ENCODE results near the gene LIMS2. TPM values are rescaled to one million over a fixed set of nuclear protein-coding genes. Genes with fewer than 3 reads are reported as not detected.

LIMS2 gene
- total RNA-seq, 1 donor, result 28.9 TPM

DNA sequence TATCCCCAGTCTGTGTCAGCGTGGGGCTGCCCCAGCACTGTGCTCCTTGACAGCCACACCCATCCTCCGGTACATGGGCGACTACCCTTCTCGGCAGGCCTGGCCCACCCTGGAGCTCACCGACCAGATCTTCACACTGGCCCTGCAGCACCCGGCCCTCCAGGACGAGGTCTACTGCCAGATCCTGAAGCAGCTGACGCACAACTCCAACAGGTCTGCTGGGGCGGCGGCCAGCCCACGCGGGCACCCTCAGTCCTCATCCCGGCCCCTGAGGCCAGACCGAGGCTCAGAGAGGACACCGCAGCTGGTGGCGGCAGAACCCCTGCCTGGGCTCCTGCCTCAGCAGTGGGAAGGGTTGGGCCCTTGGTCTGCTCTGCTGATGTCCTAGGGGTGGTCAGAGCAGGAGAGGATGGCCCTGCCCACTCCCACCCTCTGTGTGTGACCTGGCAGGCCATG, 43.8 kb downstream of the LIMS2 start:
- TF ChIP-seq, protein P1, sequence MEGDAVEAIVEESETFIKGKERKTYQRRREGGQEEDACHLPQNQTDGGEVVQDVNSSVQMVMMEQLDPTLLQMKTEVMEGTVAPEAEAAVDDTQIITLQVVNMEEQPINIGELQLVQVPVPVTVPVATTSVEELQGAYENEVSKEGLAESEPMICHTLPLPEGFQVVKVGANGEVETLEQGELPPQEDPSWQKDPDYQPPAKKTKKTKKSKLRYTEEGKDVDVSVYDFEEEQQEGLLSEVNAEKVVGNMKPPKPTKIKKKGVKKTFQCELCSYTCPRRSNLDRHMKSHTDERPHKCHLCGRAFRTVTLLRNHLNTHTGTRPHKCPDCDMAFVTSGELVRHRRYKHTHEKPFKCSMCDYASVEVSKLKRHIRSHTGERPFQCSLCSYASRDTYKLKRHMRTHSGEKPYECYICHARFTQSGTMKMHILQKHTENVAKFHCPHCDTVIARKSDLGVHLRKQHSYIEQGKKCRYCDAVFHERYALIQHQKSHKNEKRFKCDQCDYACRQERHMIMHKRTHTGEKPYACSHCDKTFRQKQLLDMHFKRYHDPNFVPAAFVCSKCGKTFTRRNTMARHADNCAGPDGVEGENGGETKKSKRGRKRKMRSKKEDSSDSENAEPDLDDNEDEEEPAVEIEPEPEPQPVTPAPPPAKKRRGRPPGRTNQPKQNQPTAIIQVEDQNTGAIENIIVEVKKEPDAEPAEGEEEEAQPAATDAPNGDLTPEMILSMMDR (IDR thresholded peaks at IDR 0.05; ENCODE audit: insufficient read depth, low read depth, low read length), result no peak
- H3K4me3 ChIP-seq (ENCODE audit: low read depth, low read length), result no peak overlapping the region
- DNase-seq (ENCODE audit: low read depth), result no peak

DNA sequence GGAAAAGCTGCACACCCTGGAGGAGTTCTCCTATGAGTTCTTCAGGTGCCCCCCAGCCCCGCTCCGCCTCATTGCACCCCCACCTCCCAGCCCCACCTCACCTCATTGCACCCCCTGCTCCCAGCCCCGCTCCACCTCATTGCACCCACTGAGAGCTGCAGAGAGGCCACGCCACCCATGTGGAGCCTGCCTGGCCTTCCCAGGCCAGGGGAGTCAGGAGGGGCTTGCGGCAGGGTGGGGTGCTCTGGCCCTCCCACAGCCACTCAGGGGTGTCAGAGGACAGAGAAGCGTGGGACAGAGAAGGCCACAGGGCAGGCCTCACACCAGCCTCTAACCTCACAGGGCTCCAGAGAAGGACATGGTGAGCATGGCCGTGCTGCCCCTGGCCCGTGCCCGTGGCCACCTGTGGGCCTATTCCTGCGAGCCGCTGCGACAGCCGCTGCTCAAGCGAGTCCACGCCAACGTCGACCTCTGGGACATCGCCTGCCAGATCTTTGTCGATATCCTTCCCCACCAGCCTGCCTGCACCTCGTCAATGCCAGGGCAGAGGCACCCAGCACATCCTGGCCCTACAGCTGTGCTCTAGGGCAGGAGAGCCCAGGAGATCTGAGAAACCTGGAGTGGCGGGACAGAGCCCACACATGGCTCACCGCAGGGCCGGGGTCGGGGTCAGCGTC, 44.3 kb downstream of the LIMS2 start:
- no peak for DNase-seq (ENCODE audit: low read depth)
- TF ChIP-seq, protein P1 (IDR thresholded peaks at IDR 0.05; ENCODE audit: insufficient read depth, low read depth, low read length), result no peak
- H3K4me3 ChIP-seq (ENCODE audit: low read depth, low read length), result no peak overlapping the region

DNA sequence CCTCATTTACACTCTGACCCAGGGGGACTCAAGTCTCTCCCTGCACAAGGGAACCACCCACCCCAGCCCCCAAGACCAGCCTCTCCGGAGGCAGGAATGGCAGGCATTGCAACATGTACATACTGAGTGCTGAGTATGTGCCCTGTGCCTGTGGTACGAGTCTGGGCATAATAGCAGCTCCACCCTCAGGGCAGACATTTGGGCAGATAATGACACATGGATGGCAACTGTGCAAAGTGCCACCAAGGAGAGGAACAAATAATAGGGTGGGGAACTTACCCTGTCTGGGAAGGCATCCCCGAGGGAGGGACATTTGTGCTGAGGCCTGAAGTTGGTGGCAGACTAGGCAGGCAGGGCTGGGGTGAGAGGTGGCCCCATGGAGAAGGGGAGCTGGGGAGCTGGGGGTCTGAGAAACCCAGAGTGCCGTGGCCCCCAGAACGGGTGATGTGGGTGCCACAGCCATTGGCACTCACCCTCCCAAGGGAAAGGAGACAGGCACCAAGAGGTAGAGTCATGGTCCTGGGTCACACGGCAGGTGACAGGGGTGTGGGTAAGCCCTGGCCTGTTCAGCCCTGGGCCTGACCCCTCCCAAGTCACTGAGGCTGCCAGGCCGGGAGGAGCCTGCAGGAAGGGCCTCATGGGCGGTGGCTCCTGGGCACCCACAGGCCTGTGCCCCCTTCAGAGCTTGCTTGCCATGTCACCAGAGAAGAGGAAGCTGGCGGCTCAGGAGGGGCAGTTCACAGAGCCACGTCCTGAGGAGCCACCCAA, 45.0 kb downstream of the LIMS2 start:
- TF ChIP-seq, protein P1 (IDR thresholded peaks at IDR 0.05; ENCODE audit: insufficient read depth, low read depth, low read length), result no peak
- no peak for DNase-seq (ENCODE audit: low read depth)
- H3K4me3 ChIP-seq (ENCODE audit: low read depth, low read length), result no peak overlapping the region

DNA sequence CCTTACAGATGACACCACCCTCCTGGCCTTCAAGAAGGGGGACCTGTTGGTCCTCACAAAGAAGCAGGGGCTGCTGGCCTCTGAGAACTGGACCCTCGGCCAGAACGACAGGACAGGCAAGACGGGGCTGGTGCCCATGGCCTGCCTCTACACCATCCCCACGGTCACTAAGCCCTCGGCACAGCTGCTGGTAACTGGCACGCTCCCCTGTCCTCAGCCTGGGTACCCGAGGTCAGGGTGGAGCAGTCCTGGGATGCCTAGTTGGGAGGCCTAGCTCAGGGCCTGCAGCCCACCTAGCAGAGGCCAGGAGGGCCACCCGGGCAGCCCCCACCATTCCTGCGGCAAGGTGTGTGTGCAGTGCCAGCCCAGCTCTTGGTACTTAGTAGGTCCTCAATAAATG, 45.7 kb downstream of the LIMS2 start:
- DNase-seq (ENCODE audit: low read depth), result no peak

DNA sequence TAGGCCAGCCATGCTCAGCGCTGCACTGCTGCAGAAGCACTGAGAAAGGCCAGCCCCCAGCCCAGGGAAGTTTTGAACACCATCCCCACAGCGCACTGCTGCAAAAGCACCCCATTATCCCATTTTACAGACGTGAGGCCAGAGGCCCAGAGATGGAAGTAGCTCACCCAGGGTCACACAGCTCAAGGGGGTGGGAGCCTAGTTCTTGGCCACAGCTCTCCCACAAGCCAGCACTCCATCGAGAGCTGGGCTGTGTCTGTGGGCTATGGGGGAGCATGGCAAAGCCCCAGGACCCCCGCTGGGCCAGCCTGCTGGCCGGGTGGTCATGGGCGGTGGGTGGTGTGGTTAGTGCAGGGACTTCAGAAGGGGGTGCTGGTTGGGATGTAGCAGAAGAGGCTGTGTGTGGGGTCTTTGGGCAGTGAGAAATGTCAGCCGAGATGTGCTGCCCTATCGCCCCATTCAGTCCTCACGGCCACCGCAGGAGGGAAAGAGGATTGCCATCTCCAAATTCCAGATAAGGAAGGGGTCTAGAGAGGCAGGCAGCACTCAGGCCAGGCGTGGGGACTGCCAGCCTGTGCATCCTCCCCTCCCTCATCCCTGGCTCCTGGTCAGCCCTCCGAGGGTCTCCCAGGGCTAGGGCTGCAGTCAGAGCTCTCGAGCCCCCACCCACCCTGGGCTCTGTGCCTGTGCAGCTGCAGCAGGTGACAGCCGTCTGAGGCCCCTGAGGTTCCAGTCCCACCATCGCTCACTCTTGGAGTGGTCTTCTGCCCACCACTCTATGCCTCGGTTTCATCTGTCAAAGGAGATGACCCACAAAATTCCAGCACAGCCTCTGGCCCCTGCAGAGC, 46.3 kb downstream of the LIMS2 start:
- no peak for DNase-seq (ENCODE audit: low read depth)
- TF ChIP-seq, protein P1 (IDR thresholded peaks at IDR 0.05; ENCODE audit: insufficient read depth, low read depth, low read length), result no peak
- H3K4me3 ChIP-seq (ENCODE audit: low read depth, low read length), result no peak overlapping the region

More for the DNA sequence above, 45.7 kb downstream of the LIMS2 start:
- no peak overlapping the region for H3K4me3 ChIP-seq (ENCODE audit: low read depth, low read length)
- TF ChIP-seq, protein P1 (IDR thresholded peaks at IDR 0.05; ENCODE audit: insufficient read depth, low read depth, low read length), result no peak

DNA sequence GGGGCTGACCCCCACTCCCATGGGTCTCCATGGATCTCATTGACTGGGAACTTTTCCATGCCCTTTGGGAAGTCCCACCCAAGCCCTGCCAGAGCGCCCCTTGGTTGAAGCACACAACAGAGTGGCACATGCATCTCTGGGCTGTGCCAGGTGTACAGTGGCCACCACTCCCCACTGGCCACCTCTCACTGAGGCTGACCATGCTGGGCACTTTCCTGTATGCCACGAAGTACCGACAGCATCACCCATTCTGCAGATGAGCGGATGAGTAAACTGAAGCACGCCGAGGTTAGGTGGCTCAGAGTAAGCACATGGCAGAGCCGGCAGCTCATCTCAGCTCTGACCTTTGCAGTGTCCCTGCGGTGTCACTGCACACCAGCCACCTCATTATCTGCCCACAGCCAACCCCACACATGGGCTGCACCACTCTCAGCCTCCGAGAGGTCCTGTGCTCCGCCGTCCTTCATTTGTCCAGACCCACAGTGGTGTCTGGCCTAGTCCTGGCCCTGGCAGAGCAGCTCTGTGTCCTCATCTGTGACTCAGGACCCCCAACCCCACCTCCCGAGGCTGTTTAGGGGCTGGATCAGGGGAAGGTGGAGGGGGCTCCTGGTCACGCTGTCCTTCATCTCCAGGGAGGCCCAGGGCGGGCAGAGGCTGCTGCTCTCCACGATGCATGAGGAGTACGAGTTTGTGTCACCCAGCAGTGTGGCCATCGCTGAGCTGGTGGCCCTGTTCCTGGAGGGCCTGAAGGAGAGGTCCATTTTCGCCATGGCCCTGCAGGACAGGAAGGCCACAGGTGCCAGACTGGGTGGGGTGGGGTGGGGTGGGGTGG, 47.4 kb downstream of the LIMS2 start:
- no peak for DNase-seq (ENCODE audit: low read depth)
- H3K4me3 ChIP-seq (ENCODE audit: low read depth, low read length), result no peak overlapping the region
- TF ChIP-seq, protein P1 (IDR thresholded peaks at IDR 0.05; ENCODE audit: insufficient read depth, low read depth, low read length), result no peak

Measured in fibroblast of villous mesenchyme (primary cell).